Caki2 (cell line): ENCODE data around the gene SS18L1. TPM values are rescaled to one million over a fixed set of nuclear protein-coding genes. Genes with fewer than 3 reads are reported as not detected.

ENCODE experiments used
- DNase-seq: peaks from one replicate; pipeline ENCODE4 v3.0.0-alpha.2; 2015; ENCODE audit warnings: low read depth
- in situ Hi-C: cut with HindIII; loops from 2 replicates; pipeline ENCODE4 v1.10.0; 2016; ENCODE audit warnings: low sequenced_read_pairs, low pct_unique_long_range_greater_than_20kb, mixed read lengths
- total RNA-seq: library from RNA; depleted of rRNA; stranded (reverse); fragments of >200 nt; shearing (Covaris generic); gene quantifications from 2 replicates; pipeline ENCODE4 v1.2.3, GENCODE V29; 2014; ENCODE audit warnings: low replicate concordance

SS18L1 gene
- total RNA-seq, 1 experiment from 2014 or later: 8.2 TPM

GRCh38 chr20:62161347-62161746 lies 17.8 kb downstream of the SS18L1 start:
- no peak for DNase-seq
- in situ Hi-C loops: no loop called here

GRCh38 chr20:62162765-62163484 lies 19.4 kb downstream of the SS18L1 start:
- in situ Hi-C loops: no loop called here
- DNase-seq: no peak

- in situ Hi-C loops: no loop called here
- DNase-seq: no peak
Measured at GRCh38 chr20:62163485-62163865, 19.9 kb downstream of the SS18L1 start.

GRCh38 chr20:62163986-62164762 lies 20.6 kb downstream of the SS18L1 start:
- in situ Hi-C loops: no loop called here
- DNase-seq: no peak

GRCh38 chr20:62164879-62165761 lies 21.6 kb downstream of the SS18L1 start:
- in situ Hi-C loops: no loop called here
- no peak for DNase-seq

- no peak for DNase-seq
- in situ Hi-C loops: no loop called here
Measured at GRCh38 chr20:62165762-62166399, 22.3 kb downstream of the SS18L1 start.

- no peak for DNase-seq
- in situ Hi-C loops: no loop called here
Measured at GRCh38 chr20:62167474-62167873, 23.9 kb downstream of the SS18L1 start.

GRCh38 chr20:62168061-62168460 lies 24.5 kb downstream of the SS18L1 start:
- no peak for DNase-seq
- in situ Hi-C loops: no loop called here

- DNase-seq: no peak
- in situ Hi-C loops: no loop called here
Measured at GRCh38 chr20:62168890-62169435, 25.4 kb downstream of the SS18L1 start.

GRCh38 chr20:62170536-62170935 lies 27.0 kb downstream of the SS18L1 start:
- in situ Hi-C loops: no loop called here
- DNase-seq: no peak

GRCh38 chr20:62171245-62171644 lies 27.7 kb downstream of the SS18L1 start:
- no peak for DNase-seq
- in situ Hi-C loops: no loop called here

GRCh38 chr20:62172666-62173065 lies 29.1 kb downstream of the SS18L1 start:
- DNase-seq: no peak
- in situ Hi-C loops: no loop called here

- DNase-seq: no peak
- in situ Hi-C loops: no loop called here
Measured at GRCh38 chr20:62174021-62174804, 30.6 kb downstream of the SS18L1 start.

GRCh38 chr20:62174870-62175624 lies 31.5 kb downstream of the SS18L1 start:
- no peak for DNase-seq
- in situ Hi-C loops: no loop called here

GRCh38 chr20:62175711-62176110 lies 32.1 kb downstream of the SS18L1 start:
- in situ Hi-C loops: no loop called here
- DNase-seq: no peak

GRCh38 chr20:62176866-62177265 lies 33.3 kb downstream of the SS18L1 start:
- in situ Hi-C loops: no loop called here
- DNase-seq: no peak

GRCh38 chr20:62177307-62177706 lies 33.7 kb downstream of the SS18L1 start:
- no peak for DNase-seq
- in situ Hi-C loops: no loop called here
